HG02870 (cell line): ENCODE measurements around the gene DKC1.

ENCODE experiments used
- ATAC-seq: cut with Tn5 transposase; IDR thresholded peaks from one replicate; pipeline ENCODE4 v1.9.1; 2021; ENCODE audit warnings: mild to moderate bottlenecking, moderate library complexity; ENCODE audit not compliant: unreplicated experiment

DKC1 gene

DNA sequence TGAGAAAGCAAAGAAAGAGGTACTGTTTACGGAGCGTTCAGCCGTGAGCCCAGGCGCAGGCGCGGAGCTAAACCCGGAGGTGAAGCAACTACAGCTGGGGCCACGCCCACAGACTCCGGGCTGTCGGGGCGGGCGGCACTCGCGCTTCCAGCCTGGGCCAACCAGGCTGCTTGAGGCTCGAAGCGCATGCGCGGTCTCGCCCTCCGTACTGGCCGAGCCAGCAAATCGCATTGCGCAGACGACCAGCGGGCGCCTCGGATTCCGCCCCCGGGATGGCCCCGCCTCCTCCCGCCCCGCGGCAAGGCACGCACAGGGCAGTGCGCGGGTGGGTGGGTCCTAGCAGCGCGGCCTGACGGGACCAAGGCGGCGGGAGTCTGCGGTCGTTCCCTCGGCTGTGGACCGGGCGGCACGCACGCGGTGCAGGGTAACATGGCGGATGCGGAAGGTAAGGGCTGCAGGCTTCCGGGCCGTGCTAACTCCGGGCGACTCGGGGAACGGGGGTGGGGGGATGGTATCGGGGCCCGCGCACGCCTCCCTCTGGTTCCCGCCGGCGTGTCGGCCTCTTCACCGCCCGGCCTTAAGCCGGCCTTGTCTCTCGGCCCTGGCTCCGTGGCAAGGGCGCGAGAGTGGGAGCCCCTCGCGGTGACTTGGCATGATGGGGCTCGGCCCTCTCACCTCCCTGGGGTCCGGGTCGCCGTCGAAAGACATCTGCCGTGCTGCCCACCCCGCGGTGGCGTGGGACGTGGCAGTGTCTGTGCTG is at the start of gene DKC1:
Gene DKC1 (plus strand): TSS at position 328 of the 760 bp plus-strand sequence. CDS start 102 bp downstream, at position 430.
- peak; percentile 86 for ATAC-seq

DNA sequence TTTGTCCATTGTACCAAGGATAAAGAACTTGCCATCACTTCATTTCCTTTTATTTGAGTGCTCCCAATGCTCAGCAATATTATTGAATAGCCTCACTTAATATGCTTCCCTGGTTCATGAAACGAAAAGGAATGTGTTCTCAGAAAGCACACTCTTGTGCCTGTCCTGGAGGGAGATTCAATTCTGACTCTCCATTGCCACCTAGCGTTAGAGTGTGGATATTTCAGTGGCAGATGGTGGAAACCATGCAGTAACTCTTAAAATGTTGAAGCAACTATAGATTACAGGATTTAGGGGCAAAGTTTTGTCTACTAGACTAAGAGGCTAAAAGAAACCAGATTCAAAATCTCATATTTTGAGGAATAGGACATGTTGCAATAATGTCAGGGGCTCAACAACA is 47.7 kb upstream of the DKC1 start:
- ATAC-seq, result peak; percentile 47

DNA sequence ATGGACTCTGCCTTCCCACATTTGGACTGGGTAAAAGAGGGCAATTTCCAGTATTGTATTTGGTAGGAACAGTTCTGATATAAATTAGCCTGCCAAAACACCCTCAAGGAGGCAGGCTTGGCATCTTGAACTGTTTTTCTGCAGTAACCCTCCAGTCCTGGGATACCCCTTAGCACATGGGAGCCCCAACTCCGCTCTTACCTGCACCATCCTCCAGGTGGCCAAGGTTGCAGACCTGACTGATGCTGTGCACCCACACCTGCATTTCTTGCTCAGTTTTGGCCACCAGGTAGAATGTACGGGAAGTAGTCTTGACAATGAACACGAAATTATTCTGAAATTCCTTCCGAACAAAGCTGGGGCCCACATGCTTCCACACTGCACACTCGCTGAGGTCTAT is 46.8 kb upstream of the DKC1 start:
- ATAC-seq, result no peak

DNA sequence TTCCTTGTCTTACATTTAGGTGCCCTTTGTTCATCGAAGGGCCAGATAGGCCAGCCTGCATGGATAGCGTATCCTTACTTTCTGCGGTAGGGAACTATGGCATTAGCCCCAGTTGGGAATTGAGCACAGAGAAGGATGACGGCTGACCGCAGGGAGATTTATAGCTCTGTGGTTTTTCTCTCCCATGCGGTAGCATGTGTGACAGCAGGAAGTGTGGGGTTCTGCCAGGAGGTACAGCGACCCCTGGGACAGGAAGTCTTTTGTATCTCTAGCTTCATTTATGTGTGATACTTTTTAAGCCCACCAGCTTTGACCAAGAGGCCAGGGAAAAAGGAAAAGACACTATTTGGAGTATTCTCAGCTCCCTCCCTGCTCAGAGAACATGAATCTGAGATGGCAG is 44.8 kb upstream of the DKC1 start:
- ATAC-seq, result no peak

DNA sequence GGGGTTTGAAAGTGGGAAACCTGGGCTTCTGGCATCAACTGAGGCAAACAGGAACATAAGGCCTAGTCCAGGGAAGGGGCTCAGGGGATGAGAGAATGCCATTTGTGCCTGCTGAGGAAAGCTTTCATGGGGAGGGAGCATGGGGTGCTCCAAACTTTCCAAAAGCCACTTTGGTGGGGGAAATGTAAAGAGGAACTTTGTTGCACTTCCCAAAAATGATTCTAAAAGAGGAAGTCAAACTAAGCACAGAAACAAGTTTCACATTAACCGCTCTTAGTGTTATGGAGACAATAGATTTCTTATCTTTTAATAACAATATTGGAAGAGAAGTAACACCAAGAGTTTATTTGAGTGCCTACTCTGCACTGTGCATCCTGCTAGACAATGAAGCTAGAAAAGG is 44.0 kb upstream of the DKC1 start:
- no peak for ATAC-seq

DNA sequence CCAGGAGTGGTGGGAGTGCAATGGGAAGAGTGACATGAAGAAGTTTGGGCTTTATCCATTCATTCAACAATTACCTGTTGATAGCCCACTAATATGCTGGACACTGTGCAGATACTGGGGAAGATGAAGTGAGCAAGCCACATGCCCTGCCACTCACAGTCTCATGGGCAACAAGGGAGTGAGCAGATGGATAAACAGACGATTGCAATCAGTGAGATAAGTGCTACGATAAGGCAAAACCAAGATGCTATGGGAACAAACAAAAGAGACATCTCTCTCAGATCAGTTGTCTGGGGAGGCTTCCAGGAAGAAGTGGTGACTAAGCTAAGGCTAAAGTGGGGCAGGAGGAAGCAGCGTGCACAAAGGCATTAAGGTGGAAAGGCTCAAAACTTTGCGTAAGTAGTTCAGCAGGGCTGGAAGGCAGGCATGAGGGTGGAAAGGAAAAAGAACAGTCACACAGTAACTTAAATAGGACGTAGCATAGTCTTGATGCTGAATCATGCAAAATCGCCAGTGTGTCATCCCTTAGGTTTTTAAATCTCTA is 43.5 kb upstream of the DKC1 start:
- no peak for ATAC-seq

DNA sequence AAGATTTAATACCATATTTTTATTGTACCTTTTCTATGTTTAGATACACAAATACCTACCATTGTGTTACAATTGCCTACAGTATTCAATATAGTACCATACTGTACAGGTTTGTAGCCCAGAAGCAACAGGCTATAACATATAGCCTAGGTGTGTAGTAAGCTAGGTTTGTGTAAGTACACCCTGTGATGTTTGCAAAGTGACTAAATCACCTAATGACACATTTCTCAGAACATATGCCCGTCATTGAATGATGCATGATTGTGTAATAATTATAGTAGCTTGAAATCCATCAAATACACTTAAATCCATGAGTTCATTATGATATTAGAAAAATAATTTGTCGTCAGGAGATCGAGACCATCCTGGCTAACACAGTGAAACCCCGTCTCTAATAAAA is 42.6 kb upstream of the DKC1 start:
- no peak for ATAC-seq

DNA sequence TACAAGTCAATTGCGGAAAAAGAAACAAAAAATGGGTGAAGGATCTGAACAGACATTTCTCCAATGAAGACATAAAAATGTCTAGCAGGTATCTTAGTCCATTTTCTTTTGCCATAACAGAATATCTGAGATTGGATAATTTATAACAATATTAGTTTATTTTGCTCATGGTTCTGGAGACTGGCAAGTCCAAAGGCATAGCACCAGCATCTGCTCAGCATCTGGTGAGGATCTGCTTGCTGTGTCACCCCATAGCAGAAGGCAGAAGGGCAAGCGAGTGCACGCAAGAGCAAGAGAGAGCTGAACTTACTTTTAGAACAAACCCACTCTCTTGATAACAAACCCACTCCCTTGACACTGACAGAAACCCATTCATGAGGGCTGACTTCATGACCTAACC is 41.5 kb upstream of the DKC1 start:
- ATAC-seq, result no peak

DNA sequence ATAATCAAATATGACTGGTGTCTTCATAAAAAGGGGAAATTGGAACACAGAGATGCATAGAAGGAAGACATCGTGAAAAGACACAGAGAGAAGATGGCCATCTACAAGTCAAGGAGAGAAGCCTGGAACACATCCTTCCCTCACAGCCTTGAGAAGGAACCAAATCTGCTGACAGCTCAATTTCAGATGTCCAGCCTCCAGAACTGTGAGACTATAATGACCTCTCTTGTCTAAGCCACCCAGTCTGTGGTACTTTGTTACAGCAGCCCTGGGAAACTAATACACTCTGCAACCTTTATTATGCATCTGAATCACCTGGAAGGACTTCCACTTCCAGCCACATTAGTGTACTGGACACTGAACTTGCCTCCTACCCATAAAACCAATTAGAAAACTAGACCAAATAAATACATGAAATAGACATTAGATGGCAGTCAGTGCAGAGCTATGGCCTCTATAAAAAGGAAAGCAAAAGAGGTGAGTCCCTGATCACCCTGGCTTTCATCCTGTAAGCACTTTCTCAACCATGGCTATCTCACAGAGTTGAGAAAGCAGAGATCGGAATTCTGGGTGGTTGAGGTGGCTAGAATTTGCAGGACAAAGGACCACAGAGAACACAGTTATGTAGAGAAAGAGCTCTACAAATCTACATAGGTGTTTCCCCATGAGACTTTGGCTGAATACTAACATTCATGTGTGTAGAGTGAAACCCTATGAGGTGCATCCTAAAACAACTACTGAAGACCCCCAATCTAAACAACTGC is 37.5 kb upstream of the DKC1 start:
- peak; percentile 47 for ATAC-seq

DNA sequence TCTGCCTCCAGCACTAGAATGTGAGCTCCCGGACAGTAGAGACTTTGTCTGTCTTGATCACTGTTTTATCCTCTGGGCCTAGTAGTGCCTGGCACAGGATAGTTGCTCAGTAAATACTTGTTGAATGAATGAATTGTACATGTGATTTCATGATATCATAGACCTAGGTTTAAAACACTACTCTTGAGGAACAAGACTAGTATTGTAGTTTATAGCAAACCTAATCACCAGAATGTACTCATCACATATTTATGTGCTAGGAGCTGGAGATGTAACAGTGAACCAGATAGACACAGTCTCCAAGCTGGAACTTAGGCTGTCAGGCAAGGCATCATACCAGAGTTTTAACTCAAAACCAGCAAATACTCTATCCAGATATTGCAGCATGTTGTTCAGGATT is 35.2 kb upstream of the DKC1 start:
- ATAC-seq, result no peak

DNA sequence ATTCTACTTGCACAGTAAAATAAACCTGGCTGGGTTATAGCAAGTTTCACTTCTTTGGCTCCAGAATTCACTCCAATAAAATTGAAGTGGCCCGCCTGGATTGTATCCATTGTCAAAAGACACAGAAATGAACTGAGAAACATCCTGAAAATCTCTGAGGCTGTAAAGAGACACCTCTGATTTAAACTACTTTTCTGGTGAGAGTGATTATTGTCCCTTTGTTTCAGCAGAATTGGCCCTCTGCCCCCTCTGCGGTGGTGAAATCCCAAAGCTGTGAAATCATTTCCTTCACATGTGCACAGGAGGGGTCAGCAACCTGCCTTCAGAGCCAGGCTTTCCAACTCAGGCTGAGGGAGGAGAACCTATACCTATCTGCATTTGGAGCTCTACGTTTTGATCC is 34.8 kb upstream of the DKC1 start:
- ATAC-seq, result no peak

DNA sequence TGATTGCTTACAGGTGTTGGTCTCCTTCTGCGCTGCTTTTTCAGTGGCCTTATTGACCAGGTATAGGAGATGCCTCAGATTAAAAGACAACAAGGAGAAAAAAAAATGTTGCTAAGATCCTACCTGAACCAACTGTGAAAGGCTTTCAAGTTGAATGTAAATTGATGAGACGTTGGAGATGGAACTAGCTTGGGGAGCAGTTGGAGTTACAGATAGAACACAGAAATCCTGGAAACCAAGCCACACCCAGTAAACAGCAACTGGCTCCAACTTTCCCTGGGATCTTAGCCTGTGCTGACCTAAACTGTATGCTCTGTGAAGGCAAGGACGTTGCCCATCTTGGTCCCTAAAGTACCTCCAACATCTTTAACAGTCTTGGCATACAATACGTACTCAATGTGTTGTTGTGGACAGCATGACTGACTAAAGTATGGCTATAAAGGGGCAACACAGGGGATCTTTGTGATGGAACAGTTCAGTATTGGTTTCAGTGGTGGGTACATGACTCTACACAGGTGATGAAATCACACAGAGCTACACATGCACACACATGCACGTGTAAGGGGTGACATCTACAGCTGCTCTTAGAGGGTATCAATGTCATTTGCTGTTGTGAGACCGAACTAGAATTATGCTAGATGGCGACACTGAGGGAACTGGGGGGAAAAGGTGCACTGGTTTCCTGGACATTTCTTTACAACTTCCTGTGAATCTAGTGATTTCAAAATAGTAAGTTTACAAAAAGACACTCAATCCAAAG is 34.1 kb upstream of the DKC1 start:
- no peak for ATAC-seq

DNA sequence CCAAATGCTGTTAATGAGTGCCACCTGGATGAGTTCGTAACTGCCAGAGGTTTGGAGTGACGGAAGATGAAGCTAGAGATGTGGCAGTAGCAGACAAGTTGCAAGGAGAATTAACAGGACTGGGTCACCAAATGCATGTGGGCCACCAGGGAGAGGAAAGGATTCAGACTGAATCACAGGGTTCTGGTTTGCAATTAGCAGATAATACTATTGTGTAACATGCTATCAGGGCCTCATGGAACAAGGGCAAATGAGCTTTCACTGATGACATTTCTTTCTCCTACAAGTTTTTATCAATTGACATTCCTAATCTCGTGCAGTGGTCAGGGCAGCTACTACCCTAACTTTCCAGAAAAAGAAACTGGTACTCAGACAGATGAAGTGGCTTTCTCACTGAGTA is 33.2 kb upstream of the DKC1 start:
- ATAC-seq, result no peak

DNA sequence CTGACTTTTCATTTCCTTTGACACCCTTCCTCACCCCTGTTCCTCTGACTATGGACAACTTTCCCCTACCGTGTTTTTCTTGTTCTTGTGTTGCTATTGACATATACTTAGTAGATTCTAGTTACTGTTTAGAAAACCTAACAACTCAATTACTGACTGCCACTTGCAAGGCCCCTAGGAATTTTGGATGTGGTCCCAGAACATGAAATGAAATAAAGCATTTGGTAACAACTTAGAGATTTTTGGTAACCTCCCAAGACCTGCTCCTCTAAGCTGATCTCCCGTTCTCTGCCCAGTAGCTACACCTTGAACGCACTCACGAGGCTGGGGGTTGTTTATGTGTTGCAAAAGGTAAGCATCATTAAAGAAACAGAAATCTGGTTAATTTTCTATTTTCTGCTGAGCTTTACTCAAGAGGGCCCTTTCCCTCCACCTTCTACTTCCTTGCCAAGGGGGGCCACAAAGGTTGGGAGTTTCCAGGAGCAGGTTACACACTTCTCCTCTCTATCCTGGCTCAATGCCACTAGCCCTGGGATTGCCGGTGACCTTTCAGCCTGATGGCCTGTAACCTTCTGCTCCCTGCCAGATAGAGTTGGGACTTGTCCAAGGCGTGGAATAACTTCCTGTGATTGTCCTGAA is 32.3 kb upstream of the DKC1 start:
- ATAC-seq, result no peak

DNA sequence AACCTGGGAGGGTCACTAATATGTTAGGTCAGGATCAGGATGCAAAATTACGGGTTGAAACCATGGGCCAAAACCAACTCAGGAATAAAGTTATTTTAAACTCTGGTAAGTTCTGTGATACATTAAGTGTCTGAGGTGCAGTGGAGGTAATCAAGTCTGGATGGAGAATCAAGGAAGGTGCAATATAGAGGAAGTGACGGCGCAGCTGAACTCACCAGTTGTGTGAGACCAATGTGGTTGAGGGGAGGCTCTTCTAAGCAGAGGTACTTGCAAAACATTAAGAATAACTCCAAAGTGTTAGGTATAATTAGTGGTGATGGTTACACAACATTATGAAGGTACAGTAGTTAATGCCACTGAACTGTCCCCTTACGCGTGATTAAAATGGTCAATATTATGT is 31.5 kb upstream of the DKC1 start:
- no peak for ATAC-seq

DNA sequence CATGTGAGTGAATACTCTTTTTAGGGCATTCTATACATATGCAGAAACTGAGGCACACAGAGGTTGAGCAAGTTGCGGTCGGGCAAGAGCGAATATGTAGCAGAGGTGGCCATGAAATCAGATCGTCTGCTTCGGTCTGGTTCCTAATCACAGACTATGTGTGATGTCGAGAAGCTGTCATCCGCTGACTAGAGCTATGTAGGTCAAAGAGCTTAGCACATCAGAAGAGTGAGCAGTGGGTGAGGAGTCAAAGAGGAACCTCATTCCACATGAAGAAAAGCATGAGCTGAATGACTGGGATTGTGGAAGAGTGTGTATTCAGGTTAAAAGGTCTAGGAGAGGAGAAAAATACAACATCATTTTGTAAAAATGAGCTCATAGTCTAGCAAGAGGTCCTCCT is 30.8 kb upstream of the DKC1 start:
- ATAC-seq, result no peak

DNA sequence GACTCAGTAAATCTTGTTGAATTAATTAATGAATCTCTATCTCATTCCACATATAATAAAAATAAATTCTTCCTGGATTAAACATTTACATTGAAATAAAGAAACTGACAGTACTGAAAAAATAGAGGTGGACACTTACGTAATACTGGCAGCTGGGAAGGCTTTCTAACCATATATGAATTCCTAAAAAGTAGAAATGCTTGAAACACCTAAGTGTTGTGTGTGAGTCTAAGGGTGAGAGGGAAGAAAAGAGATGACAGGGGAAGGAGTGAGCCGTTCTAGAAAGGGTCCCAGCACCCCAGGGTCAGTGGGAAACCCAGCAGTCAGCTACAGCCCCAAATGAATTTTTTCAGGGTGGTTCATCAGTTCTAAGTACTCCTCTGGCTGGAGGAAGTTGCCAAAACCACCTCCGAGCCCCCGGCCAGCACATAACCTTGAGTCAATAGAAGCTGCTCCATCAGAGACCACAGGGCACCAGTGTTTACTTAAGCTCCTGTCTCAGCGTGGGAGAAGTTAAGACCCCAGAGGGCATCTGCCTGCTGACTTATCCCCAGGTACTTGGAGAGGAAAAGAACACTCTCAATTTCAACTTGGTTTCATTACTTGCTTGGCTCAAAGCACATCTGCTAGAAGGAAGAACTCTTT is 30.1 kb upstream of the DKC1 start:
- no peak for ATAC-seq

DNA sequence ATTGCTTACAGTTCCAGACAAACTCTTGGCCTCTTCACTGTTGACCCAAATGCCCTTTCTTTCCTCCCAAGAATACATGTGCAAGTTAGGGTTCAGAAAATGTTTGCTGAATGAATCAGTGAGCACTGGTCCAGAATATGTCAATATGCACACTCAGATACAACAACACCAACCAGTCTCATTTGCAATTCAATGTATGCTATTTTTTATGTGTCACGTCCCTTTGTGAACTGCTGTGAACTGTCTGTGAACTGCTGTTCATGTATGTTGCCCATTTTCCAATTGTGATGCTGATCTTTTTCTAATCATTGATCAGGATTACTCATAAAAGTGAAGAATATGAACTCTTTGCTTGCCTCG is 29.6 kb upstream of the DKC1 start:
- ATAC-seq, result no peak

DNA sequence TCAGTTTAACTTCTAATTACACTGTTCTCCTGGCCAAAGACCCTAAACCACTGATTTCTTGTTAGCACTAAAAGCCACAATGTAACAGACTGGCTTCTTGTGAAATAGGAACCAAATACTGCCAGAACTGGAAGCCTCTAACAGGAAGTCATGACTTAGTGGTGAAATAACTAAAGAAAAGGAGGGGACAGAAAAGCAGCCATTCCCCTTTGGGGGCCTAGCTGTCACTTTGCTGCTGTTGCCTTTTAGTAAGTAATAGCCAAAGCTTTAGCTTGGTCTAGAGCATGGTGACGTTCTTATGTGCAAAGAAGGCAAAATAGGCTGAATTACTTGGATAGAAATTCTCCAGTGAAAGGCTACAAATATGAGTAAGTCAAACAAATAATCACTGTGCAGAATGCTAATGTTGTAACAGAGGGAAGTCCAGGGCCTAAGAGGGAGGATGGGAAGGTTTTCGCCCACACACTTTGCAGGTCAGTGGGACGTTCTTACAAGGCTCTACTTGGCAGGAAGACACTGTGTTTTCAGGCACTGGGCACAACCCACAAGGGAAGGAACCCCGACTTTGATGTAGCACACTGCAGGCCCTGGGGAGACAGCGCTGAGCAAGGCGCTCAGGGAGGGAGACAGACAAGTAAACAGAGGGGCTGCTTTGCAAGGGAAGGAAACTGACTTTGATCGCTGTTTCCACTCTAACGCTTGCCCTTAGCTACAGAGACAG is 28.4 kb upstream of the DKC1 start:
- ATAC-seq, result no peak
